ENCODE measurements around the gene POT1. TPM values are rescaled to one million over a fixed set of nuclear protein-coding genes. Genes with fewer than 3 reads are reported as not detected.

POT1 gene
- total RNA-seq, 1 donor from 2014 or later: 20.2 TPM

GRCh38 chr7:124930173-124930623 lies 573 bp upstream of the POT1 start:
- TF ChIP-seq CTCF (conservative IDR thresholded peaks at IDR 0.05; ENCODE audit: low read depth, low read length): no peak
- DNase-seq (ENCODE audit: low read depth): no peak
- peak overlapping the region; percentile 86 for H3K4me3 ChIP-seq (ENCODE audit: low read depth, low read length)

GRCh38 chr7:124924906-124925305 lies 4.7 kb downstream of the POT1 start:
- TF ChIP-seq CTCF (conservative IDR thresholded peaks at IDR 0.05; ENCODE audit: low read depth, low read length): no peak
- no peak for DNase-seq (ENCODE audit: low read depth)
- no peak overlapping the region for H3K4me3 ChIP-seq (ENCODE audit: low read depth, low read length)

GRCh38 chr7:124922200-124922599 lies 7.4 kb downstream of the POT1 start:
- no peak overlapping the region for H3K4me3 ChIP-seq (ENCODE audit: low read depth, low read length)
- DNase-seq (ENCODE audit: low read depth): no peak
- TF ChIP-seq CTCF (conservative IDR thresholded peaks at IDR 0.05; ENCODE audit: low read depth, low read length): no peak

GRCh38 chr7:124919841-124920240 lies 9.8 kb downstream of the POT1 start:
- TF ChIP-seq CTCF (conservative IDR thresholded peaks at IDR 0.05; ENCODE audit: low read depth, low read length): no peak
- H3K4me3 ChIP-seq (ENCODE audit: low read depth, low read length): no peak overlapping the region
- no peak for DNase-seq (ENCODE audit: low read depth)

GRCh38 chr7:124918662-124919061 lies 11.0 kb downstream of the POT1 start:
- TF ChIP-seq CTCF (conservative IDR thresholded peaks at IDR 0.05; ENCODE audit: low read depth, low read length): no peak
- no peak for DNase-seq (ENCODE audit: low read depth)
- H3K4me3 ChIP-seq (ENCODE audit: low read depth, low read length): no peak overlapping the region

GRCh38 chr7:124915242-124915641 lies 14.4 kb downstream of the POT1 start:
- no peak overlapping the region for H3K4me3 ChIP-seq (ENCODE audit: low read depth, low read length)
- TF ChIP-seq CTCF (conservative IDR thresholded peaks at IDR 0.05; ENCODE audit: low read depth, low read length): no peak
- no peak for DNase-seq (ENCODE audit: low read depth)

GRCh38 chr7:124914298-124914697 lies 15.3 kb downstream of the POT1 start:
- no peak for DNase-seq (ENCODE audit: low read depth)
- no peak for TF ChIP-seq CTCF (conservative IDR thresholded peaks at IDR 0.05; ENCODE audit: low read depth, low read length)
- no peak overlapping the region for H3K4me3 ChIP-seq (ENCODE audit: low read depth, low read length)

All from epithelial cell of proximal tubule (primary cell).